Inflammatory macrophage (primary cell): ENCODE data around the gene THOC1.
"Not testable (repeated sequence)": the region's sequence is repeated elsewhere in the genome, so short reads cannot be mapped to it uniquely, and the experiment has no call there.

ENCODE experiments used
- DNase-seq, 2 donors: peaks; one replicate each; pipeline ENCODE4 v3.0.0-alpha.2; 2020 to 2022
- total RNA-seq, 18 experiments: gene quantifications; one replicate each; lab custom pipeline; 2026; ENCODE audit warnings: mixed read lengths in 6 of 18, inconsistent platforms in 2 of 18; lab: John Stamatoyannopoulos, UW

THOC1 gene, protein sequence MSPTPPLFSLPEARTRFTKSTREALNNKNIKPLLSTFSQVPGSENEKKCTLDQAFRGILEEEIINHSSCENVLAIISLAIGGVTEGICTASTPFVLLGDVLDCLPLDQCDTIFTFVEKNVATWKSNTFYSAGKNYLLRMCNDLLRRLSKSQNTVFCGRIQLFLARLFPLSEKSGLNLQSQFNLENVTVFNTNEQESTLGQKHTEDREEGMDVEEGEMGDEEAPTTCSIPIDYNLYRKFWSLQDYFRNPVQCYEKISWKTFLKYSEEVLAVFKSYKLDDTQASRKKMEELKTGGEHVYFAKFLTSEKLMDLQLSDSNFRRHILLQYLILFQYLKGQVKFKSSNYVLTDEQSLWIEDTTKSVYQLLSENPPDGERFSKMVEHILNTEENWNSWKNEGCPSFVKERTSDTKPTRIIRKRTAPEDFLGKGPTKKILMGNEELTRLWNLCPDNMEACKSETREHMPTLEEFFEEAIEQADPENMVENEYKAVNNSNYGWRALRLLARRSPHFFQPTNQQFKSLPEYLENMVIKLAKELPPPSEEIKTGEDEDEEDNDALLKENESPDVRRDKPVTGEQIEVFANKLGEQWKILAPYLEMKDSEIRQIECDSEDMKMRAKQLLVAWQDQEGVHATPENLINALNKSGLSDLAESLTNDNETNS
- 5.9 to 48.2 (median 30.9) reads per million in 18 experiments for total RNA-seq

DNA sequence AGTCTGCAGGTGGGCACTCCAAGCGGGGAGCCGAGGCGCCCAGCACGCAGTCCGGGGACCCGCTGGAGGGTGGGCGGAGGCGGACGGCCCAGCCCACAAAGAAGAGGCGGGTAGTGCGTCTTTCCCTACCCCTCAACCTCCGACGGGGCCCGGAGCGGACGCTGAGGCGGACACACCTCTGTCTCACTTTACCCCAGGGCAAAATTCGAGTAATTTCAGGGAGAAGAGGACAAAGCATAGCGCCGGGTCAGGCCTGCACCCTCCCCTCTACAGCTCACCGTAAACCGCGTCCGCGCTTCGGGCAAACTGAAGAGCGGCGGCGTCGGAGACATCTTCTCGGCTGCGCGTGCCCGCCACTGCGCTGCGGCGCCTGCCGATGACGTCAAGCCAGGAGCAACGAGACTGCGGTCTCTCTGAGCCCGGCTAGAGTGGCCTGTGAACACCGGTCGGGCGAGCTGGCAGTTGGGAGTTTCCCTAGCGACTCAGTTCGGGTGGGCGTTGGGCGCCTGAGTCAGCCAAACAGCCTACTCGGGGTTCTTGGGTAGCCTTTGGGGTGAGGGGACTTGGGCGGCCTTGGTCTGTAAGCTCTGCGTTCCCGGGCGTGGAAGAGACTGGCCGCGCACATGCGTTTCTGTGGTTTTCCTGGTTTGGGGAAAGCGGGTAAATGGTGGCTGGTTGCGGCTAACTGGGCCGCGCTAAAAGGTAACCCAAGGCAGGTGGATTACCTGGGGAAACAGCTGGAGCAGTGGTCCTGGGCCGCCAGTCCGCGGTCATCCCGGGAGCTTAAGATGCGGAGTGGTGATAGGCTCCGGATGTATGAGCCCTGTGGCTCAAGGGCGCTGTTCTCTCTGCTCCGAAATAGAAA is at the start of gene THOC1:
THOC1 (minus strand) TSS at position 360 of the 865 bp plus-strand sequence; CDS start at position 332, 28 bp downstream.
- peak; percentile 97 to 98 for DNase-seq

DNA sequence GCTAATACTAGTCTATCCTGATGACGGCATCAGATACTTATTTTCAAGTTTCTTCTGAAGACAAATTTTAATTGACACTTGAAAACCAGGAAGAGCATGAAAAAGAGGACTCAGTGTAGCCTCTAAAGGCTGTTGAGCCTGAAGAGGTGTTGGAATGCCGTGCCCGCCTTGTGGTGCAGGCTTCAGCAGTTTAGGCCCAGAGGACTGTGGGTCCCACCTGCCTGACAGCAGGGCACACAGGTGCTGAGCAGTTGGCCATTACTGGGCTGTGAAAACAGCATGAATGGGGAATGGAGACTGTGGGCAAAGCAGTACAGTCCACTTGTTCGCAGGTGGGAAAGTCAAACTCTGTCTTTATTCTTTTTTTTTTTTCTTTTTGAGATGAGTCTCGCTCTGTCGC is 49.8 kb upstream of the THOC1 start:
- DNase-seq, result no peak

- DNase-seq, result no peak
Measured at GRCh38 chr18:316393-316792, 48.5 kb upstream of the THOC1 start.

- no peak for DNase-seq
Measured at GRCh38 chr18:313931-314330, 46.1 kb upstream of the THOC1 start.

- no peak for DNase-seq
Measured at GRCh38 chr18:312415-312814, 44.6 kb upstream of the THOC1 start.

DNA sequence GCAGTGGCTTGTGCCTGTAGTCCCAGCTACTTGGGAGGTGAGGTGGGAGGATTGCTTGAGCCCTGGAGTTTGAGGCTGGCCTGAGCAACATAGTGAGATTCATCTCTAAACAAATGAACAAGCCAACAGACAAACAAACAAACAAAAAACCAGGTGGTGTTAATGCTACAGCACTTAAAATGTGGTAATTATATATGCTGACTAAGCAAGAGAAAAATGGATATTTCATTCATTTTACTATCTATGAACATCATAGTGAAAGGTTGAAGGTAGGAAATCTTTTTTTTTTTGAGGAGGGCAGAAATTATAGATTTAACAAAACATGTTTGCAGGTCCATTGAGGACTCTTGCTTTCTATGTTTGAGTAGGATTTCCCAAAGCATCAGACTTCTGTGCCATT is 42.2 kb upstream of the THOC1 start:
- no peak for DNase-seq

GRCh38 chr18:308086-308485 is 40.2 kb upstream of the THOC1 start:
- DNase-seq, result not testable (repeated sequence)

- DNase-seq, result no peak
Measured at GRCh38 chr18:306608-307255, 38.9 kb upstream of the THOC1 start.

DNA sequence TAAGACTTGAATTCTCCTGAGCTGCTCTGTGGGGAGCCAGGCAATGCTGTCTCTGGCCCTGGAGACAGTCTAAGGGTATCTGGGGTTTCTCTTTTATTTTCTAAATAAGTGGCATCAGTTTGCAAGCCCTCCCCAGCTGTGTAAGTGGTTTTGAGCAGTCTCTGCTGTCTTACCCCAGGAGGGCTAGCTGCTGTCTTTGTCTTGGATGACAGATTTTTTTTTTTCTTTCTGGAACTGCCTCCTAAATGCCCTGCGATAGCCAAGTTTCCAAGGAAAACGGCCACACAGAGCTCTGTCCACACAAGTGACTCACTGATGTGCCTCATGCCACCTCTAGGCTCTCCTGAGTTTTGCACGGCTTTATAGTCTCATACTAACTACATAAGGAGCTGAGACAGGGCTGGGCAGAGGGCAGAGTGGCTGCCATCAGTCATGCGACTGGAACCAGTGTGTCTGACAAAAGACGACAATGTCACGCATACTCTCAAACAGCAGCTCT is 37.2 kb upstream of the THOC1 start:
- no peak for DNase-seq

DNA sequence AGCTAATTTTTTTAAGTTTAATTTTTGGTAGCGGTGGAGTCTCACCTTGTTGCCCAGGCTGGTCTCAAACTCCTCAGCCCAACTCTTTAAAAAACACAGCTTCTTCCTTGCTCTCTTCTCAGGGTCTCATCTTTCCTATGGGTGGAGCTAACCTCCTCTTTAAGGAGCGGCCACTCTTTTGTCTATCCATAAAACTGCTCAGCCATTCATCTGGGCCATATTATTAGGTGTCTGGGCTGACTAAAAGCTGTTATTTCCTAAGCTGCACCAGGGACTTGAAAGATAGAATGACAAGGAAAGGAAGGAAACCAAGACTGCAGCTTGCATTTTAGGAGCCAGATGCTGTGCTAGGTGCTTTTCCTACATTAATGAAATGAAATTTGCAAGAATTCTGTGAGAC is 35.8 kb upstream of the THOC1 start:
- no peak for DNase-seq

DNA sequence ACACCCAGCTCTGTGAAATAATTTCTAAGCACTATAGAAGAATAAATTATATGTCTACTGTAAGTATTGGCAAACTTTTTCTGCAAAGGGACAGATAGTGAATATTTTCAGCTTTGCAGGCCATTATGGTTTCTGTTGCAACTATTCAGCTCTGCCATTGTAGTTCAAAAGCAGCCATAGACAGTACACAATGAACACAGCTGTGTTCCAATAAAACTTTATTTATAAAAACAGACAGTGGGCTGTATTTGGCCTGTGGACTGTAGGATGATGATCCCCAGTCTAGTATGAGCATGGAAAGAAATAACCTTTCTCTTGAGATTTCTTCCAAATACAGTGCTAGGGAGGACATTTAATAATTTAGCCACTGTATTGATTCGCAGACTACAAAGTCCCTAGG is 35.2 kb upstream of the THOC1 start:
- DNase-seq, result no peak

DNA sequence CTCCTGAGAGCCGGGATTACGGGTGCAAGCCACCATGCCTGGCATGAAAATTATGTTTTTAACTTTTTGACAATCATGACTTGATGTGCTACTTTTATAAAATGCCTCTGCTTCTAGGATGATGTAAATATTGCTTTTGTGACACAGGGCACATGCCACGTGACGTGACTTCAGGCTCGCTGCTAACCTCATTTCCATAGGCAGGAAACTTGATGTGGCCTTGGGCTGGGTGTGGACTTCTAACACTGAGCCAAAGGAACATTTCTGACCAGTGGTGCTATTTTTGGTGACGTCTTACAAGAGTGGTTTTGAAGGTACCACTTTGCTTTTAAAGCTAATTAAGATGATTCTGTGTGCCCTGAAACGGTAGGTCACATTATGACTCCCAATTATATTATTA is 34.2 kb upstream of the THOC1 start:
- DNase-seq, result peak in 1 of 2 donors; percentile 8

- DNase-seq, result peak in 1 of 2 donors; percentile 24
Measured at GRCh38 chr18:297936-298335, 30.1 kb upstream of the THOC1 start.

DNA sequence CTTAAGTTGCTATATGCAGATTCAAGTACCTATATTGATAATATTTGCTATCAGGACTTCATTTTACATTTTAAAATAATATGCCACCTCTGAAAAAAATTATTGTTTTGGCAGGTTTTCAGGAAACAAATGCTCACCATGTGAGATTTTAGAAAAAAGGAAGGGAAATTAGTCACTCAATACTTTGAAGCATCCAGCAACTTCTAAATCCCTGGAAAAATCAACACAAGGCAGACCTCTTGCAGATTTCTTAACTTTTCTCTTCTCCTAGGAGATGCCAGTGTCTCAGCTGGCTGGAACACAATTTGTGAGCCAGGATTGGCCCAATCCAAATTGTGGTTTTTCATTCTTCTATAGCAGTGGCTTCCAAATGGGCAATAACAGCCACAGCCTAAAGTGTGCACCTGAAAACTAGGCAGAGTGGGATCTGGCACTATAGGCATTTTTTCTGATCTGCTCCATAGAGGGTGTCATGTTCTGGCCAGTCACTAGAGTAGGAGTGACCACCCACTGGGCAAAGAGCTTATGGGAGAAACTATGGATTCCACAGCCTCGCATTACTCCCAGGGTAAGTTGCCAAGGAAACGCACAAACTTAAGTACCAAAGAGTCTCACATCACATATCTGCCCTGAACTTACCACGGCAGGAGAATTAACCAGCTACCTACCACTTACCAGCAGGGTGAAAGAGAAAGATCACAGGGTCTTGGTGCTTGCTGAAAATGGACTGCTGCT is 28.1 kb upstream of the THOC1 start:
- DNase-seq, result no peak

GRCh38 chr18:294566-294965 is 26.7 kb upstream of the THOC1 start:
- DNase-seq, result no peak

- DNase-seq, result peak; percentile 5 to 21
Measured at GRCh38 chr18:293536-293935, 25.7 kb upstream of the THOC1 start.

DNA sequence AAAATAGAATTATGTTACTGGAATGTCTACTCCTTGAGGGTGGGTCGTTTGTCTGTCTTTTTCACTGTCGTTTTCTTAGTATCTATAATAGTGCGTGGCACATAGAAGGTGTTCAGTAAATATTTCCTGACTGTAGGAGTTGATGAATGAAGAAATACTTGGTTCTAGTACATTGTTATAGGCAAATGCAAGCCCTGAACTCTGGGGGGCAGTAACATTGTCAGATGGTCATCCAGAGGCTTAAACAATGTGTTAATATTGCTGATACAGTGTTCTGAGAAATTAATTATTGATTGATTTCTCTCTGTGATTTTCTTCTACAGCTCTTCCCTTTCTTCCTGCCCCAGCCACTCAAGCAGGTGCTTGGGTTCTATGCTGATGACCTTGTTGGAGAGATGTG is 24.4 kb upstream of the THOC1 start:
- DNase-seq, result no peak

- not testable (repeated sequence) for DNase-seq
Measured at GRCh38 chr18:289970-290369, 22.1 kb upstream of the THOC1 start.

DNA sequence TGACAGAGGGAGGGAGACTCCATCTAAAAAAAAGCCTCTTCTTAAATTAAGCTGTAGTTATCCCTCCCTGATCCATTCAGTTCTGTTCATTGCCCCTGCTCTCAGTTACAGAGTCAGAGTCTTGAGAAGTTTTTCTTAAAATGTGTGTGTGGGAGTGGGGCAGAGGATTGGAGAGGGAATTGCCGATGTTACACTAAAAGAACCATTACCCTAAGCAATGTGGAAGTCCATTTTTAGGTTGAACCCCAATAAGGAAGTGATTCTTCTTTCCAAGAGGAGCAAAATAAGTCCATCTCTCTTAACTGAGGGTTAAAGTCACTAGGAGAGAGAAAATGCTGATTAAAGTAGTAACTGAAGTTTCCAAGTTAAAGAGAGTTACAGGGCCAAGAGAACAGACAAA is 21.2 kb upstream of the THOC1 start:
- peak; percentile 56 to 61 for DNase-seq

- peak; percentile 53 to 55 for DNase-seq
Measured at GRCh38 chr18:286515-287310, 18.9 kb upstream of the THOC1 start.

DNA sequence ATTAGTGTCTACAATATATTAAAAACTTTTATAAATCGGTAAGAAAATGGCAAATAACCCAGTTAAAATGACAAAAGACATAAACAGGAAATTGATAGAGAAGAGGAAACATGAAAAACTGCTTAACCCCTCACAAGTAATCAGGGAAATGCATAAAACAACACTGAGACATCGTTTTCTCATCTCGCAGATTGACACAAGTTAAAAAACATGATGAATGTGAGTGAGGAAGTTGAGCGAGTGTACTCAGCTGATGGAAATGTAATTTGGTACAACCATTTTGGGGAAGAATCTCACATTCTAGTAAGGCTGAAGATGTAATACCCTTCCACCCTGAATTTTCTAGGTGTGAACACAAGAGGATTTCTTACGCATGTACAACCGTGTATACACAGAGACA is 18.0 kb upstream of the THOC1 start:
- DNase-seq, result peak; percentile 14 to 27
